HFFc6 (cell line): ENCODE measurements around the gene FMNL3. TPM values are rescaled to one million over a fixed set of nuclear protein-coding genes. Genes with fewer than 3 reads are reported as not detected.

Experiments
- DNase-seq: peaks from one replicate; pipeline ENCODE4 v3.0.0-alpha.2; 2018
- H3K27ac Mint-ChIP-seq: 2 replicates; pipeline ENCODE4 v1.8.0; 2020; ENCODE audit warnings: mild to moderate bottlenecking, mixed read lengths
- H3K27me3 Mint-ChIP-seq: 2 replicates; pipeline ENCODE4 v1.8.0; 2021; ENCODE audit warnings: mild to moderate bottlenecking, moderate library complexity, mixed read lengths; ENCODE audit not compliant: insufficient read depth
- H3K36me3 Mint-ChIP-seq: 2 replicates; pipeline ENCODE4 v1.8.0; 2021; ENCODE audit warnings: low read depth, mixed read lengths
- H3K4me1 Mint-ChIP-seq: 2 replicates; pipeline ENCODE4 v1.8.0; 2020; ENCODE audit warnings: low read depth, mixed read lengths
- H3K4me3 Mint-ChIP-seq: 2 replicates; pipeline ENCODE4 v1.8.0; 2020; ENCODE audit warnings: mild to moderate bottlenecking, moderate library complexity, mixed read lengths
- H3K9me3 Mint-ChIP-seq: 2 replicates; pipeline ENCODE4 v1.8.0; 2020; ENCODE audit warnings: mild to moderate bottlenecking, mixed read lengths
- total RNA-seq, 6 experiments: library from RNA; stranded (reverse); fragmentation: NEBNext Ultra II Directional; extraction: Animal tissue kit (Norgen Biotek cat#: 25700); gene quantifications; 2 replicates in 1 of 6; 3 replicates in 5 of 6; pipeline ENCODE4 v1.2.3, GENCODE V29; 2021
- TF ChIP-seq, protein P1 (sequence below): fragments of 200-600 bp; sonication (generic); IDR thresholded peaks from 2 replicates; pipeline ENCODE4 v1.5.0; 2021; ENCODE audit warnings: antibody characterized with exemption, mild to moderate bottlenecking

Gene FMNL3
- total RNA-seq, 6 experiments from 2014 or later = 15.8 to 21.8 (median 19.5) TPM

DNA sequence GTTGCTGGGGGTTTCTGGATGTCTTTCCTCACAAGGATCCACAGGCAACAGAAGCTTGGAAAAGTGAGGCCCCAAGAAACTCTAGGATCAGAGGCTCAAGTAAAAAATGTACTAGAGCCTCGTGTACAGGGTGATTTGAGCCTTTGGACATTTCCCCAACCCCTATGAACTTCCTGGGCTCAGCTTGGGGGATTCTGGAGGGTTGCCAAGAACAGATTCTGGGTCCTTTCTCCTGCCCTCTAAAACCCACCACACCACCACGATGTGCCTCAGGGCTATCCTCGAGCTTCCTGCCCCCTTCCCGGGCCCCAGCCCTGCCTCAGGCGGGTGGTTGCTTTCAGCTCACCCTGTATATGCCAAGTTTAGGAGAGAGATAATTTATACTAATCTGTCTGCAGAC lies 102.3 kb downstream of the FMNL3 start:
- Mint-ChIP-seq H3K4me3 (no peak overlapping the region), H3K9me3 (no peaks in the 10 kb centered on the region), H3K4me1 (peaks cover 10% of the 10 kb centered on the region), H3K36me3 (no peaks in the 10 kb centered on the region), H3K27ac (no peak overlapping the region), H3K27me3 (no peaks in the 10 kb centered on the region; the same call in 1 of the 2 replicates)
- TF ChIP-seq, protein P1, sequence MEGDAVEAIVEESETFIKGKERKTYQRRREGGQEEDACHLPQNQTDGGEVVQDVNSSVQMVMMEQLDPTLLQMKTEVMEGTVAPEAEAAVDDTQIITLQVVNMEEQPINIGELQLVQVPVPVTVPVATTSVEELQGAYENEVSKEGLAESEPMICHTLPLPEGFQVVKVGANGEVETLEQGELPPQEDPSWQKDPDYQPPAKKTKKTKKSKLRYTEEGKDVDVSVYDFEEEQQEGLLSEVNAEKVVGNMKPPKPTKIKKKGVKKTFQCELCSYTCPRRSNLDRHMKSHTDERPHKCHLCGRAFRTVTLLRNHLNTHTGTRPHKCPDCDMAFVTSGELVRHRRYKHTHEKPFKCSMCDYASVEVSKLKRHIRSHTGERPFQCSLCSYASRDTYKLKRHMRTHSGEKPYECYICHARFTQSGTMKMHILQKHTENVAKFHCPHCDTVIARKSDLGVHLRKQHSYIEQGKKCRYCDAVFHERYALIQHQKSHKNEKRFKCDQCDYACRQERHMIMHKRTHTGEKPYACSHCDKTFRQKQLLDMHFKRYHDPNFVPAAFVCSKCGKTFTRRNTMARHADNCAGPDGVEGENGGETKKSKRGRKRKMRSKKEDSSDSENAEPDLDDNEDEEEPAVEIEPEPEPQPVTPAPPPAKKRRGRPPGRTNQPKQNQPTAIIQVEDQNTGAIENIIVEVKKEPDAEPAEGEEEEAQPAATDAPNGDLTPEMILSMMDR = no peak
- DNase-seq = no peak

DNA sequence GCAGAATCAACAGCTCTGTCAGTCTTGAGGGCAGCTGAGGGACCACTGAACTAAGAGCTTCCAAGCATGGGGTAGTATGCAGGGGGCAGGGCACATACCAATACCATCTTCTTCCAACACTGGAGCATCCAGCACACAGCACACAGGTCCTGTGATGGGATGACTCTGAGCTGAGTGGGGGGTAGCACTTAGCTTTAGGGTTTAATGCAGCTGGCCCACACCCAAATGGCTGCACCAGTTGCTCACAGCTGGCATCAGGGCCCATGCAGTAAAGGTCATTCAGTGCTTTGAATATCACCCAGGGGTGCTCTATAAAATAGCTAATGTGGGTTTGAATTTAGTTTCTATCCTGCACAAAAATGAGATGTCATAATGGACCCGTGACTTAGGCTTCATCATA lies 103.5 kb downstream of the FMNL3 start:
- Mint-ChIP-seq H3K27me3 (no peaks in the 10 kb centered on the region; the same call in 1 of the 2 replicates), H3K36me3 (no peaks in the 10 kb centered on the region), H3K27ac (no peak overlapping the region), H3K9me3 (no peaks in the 10 kb centered on the region), H3K4me1 (no peaks in the 10 kb centered on the region; the same call in 1 of the 2 replicates), H3K4me3 (no peak overlapping the region)
- TF ChIP-seq, protein P1 = no peak
- DNase-seq = no peak

DNA sequence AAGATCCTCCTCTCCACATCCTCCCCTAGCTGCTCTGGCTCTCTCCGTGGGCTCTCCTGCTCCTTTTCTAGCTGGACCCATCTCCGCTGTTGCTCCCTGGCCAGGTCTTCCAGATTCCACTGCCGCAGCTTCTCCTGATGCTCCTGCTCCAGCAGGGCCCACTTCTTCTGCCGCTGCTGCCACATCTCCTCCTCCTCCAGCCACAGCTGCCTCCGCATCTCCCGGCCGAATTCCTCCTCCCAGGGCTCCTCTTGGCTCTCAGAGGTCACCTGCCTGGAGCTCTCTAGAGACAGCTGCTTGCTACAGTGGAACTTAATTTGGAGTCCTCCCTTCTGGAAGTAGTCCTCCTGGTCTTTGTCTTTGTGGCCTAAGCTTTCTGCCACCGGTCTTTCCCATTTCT lies 107.2 kb downstream of the FMNL3 start:
- DNase-seq = no peak
- Mint-ChIP-seq H3K9me3 (no peaks in the 10 kb centered on the region), H3K4me1 (no peaks in the 10 kb centered on the region), H3K4me3 (no peak overlapping the region), H3K36me3 (no peaks in the 10 kb centered on the region), H3K27me3 (no peaks in the 10 kb centered on the region; the same call in 1 of the 2 replicates), H3K27ac (no peak overlapping the region)
- TF ChIP-seq, protein P1 = no peak

DNA sequence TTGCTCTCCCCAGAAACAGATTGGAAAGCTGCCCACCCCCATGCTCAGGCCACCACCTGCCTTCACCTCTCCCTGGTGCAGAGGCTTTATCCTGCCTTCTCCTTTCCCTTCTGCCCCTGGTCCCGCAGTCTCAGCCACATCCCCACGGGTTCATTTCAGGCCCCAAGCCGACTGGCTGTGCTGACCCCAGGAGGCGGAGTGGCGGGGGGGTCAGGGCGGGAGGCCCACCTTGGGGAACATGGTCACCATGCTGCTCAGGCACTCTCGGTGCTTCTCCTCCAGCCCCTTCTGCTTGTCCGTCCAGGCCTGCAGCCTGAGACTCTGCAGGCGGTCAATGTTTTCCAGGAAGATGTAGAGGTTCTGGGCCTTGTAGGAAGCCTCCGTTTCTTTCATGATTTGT lies 108.7 kb downstream of the FMNL3 start:
- H3K4me3 Mint-ChIP-seq = no peak overlapping the region
- DNase-seq = no peak
- no peaks in the 10 kb centered on the region; the same call in 1 of the 2 replicates for H3K27me3 Mint-ChIP-seq
- H3K9me3 Mint-ChIP-seq = no peaks in the 10 kb centered on the region
- H3K4me1 Mint-ChIP-seq = no peaks in the 10 kb centered on the region
- no peak overlapping the region for H3K27ac Mint-ChIP-seq
- no peaks in the 10 kb centered on the region for H3K36me3 Mint-ChIP-seq
- TF ChIP-seq, protein P1 = no peak

DNA sequence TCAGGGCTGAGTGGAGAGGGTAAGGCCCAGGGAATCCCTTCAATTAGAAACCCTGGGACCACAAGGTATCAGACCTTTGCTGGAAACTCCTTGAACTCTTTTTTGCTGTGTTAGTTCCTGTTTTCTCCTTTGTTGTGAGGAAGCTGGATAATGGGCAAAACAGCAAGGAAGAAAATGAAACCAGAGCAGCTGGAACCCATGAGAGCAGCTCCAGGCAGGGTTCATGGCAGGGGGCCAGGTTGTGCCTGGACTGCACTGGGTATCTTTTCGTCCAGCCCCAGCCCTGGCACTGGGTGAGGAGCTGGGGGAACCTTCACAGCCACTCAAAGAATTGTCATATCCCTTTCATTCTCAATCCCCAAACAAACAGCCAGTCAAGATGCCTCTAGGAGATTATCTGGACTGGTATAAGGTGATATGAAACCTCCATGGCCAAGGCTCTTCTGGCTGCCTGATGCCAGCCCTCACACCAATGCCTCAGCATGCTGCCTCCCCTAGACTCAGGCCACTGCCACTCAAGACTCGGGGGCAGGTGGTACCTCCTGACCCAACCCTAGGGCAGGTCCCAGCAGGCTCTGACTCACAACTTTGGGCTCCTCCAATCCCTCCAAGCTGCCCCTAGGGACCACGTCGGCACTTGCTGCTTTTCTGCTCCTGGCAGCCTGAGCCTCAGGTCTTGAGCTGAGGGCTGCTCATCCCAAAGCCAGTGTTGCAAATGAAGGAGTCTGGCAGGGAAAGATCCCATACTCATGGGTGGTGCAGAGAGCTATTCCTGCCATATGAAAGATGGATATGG lies 118.3 kb downstream of the FMNL3 start:
- H3K9me3 Mint-ChIP-seq = no peaks in the 10 kb centered on the region; the same call in 1 of the 2 replicates
- no peaks in the 10 kb centered on the region for H3K27me3 Mint-ChIP-seq
- no peak overlapping the region for H3K4me3 Mint-ChIP-seq
- peaks cover 22% of the 10 kb centered on the region for H3K36me3 Mint-ChIP-seq
- TF ChIP-seq, protein P1 = no peak
- H3K4me1 Mint-ChIP-seq = peaks cover 6% of the 10 kb centered on the region
- no peak for DNase-seq
- H3K27ac Mint-ChIP-seq = no peak overlapping the region
